Activated CD4-positive, alpha-beta T cell treated with anti-CD3 and anti-CD28 coated beads, Interleukin-2, amount 50 U/mL, for 1 hour (primary cell): ENCODE data around the gene CAMK1D.
"Not testable (repeated sequence)": the region's sequence is repeated elsewhere in the genome, so short reads cannot be mapped to it uniquely, and the experiment has no call there.

Experiments used
- DNase-seq: peaks from one replicate; pipeline ENCODE4 v3.0.0-alpha.2; 2020

The CAMK1D gene

DNA sequence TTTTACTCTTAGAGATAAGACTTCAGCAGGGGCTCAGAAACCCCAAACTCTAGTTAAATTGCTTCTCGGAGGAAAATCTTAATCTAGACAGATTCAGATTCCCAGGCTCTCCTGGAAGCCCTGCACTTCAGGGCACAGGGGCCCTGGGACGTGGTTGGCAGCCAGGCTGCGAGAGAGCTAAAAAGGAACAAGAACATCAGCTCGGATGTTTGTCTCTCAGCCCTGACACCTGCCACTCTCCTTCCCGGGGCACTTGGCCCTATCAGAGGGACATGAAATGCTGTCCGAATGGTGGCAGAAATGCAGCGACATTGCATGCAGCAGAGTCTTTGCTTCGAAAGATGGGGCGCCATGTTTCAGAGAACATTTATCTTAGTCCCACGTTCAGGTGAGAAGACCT, 485.4 kb downstream of the CAMK1D start:
- no peak for DNase-seq

DNA sequence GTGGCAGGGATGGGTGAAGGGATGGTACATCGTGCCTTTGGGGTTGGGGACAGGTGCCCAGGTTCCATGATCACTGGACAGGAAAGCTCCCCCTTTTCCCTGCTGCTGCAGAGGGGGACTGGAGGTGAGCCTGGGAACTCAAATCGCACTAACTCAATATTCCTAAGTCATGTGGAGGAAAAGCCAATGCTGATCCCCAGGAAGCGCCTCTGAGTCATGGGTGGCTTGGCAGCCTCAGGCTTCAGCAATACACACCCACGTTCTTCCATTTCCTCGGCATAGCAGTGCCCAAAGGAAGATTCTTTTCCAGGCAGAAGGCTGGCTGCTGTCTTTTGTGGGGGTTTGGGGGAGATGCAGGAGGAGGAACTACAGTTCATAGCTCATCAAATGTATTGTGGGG, 486.4 kb downstream of the CAMK1D start:
- no peak for DNase-seq

DNA sequence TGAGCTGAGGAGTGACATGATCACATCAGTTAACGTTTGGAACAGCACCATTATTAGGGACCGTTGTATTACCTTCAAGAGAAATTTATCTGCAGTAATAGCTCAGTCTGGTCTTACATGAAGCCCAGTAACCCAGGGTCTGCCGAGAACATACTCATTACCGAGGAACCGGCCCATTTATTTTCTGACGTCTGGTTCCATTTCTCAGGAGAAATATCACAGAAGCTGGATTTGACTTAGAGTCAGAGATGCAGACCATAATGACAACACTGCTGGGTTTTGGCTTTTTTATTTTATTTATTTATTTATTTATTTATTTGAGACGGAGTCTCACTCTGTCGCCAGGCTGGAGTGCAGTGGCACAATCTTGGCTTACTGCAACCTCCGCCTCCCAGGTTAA, 489.0 kb downstream of the CAMK1D start:
- DNase-seq, result no peak

DNA sequence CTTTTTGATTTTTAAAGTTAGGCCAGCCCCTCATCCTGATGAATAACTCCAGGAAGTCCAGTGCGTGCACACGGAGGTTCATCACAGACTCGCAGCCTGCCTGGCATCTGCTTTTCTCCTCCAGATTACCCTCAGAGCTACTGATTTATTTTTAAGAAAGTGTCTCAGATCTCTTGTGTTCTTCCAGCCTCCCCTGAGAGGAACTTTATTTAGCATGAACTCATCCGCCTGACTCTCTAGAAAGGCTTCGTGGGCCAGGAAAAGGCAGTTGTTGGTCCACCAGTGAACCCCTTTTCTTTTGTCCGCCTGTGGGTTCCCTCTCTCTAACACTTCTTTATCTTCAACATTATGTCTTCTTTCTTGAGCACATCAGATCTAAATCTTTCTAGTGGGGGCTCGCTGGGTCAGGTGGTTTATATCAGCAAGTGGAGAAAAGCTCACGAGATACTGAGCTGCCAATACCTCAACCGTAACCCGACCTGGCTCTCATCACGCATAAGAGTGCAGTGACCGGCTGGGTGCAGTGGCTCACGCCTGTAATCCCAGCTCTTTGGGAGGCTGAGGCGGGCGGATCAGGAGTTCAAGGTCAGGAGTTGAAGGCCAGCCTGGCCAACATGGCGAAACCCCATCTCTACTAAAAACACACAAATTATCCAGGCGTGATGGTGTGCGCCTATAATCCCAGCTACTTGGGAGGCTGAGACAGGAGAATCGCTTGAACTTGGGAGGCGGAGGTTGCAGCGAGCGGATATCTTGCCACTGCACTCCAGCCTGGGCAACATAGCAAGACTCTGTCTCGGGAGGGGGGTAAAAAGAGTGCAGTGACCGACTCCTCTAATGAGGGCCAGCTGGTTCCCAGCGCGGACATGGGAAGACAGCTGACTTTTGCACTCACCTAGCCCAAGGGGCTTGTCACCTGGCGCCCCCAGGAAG, 489.9 kb downstream of the CAMK1D start:
- no peak for DNase-seq

DNA sequence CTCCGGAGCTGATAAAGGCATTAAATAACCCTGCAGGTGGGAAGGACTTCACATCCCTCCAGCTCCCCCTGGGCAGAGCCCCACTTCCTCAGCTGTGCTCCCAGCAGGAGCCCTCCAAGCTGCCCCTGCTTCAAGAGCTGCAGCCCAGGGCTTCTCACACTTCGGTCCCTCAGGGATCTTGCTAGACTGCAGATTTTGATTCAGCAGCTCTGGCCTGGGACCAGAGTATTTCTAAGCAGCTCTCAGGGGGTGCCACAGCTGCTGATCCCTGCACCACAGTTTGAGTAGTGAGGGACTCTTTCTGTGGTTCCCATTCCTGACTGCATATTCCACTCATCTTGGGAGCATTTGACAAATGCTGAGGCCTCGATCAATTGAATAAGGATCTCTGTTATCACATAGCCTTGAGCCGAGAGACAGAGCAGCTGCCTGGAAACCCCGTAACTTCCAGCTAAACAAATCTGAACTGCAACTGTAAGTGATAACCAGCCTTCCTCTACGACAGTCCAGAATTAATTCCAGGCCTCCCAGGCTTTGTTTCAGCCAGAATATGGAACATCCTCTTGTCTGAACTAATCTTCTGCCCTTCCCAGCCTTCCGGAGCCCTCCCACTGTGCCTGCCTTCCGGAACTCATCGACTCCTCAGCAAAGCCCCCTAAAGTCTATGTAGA, 490.7 kb downstream of the CAMK1D start:
- no peak for DNase-seq

DNA sequence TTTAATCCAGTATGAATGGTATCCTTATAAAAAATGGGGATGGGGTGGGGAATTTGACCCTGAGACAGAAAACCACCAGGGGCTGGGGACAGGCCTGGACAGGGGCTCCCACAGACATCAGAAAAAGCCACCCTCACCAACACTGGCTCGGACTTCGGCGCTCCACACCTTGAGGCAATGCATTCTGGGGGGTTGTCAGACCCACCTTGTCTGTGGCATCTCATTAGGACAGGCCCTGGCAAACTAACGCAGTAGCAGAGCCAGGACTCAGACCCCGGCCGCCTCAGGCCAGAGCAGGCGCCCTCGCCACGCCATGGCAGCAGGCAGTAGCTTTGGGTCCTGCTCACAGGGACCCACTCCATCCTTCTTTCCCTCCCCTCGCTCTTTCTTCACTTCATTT, 492.1 kb downstream of the CAMK1D start:
- DNase-seq, result no peak

DNA sequence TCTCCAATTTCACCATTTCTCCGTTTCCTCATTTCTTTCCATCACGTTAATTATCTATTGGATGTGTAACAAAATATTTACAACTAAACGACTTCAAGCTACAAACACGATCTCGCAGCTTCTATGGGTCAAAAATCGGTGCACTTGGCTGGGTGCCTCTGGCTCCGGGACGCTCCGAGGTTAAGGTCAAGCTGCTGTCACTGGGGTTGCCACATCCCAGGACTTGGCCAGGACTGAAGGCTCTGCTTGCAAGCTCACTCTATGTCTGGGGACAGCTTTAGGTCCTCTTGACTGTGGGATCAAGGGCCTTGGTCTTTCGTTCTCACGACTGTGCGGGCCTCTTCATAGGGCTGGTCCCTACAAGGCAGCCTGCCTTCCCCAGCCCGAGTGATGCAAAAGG, 492.5 kb downstream of the CAMK1D start:
- DNase-seq, result no peak

DNA sequence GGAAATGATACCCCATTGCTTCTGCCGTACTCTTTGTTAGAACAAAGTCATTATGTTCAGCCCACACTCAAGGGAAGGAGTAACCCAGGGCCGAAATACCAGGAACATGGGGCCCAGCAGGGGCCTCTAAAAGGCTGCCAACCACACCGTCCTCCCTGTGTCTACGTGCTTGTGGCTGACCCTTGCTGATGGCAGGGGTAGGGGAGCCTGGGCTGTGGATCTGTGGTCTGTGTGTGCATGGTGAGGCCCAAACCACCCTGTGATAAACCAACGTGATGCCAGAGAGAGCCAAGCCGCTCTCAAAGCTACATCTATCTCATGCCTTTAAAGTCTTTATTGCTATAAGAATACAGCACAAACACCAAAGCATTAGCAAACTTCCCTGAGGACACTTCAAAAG, 493.0 kb downstream of the CAMK1D start:
- no peak for DNase-seq

DNA sequence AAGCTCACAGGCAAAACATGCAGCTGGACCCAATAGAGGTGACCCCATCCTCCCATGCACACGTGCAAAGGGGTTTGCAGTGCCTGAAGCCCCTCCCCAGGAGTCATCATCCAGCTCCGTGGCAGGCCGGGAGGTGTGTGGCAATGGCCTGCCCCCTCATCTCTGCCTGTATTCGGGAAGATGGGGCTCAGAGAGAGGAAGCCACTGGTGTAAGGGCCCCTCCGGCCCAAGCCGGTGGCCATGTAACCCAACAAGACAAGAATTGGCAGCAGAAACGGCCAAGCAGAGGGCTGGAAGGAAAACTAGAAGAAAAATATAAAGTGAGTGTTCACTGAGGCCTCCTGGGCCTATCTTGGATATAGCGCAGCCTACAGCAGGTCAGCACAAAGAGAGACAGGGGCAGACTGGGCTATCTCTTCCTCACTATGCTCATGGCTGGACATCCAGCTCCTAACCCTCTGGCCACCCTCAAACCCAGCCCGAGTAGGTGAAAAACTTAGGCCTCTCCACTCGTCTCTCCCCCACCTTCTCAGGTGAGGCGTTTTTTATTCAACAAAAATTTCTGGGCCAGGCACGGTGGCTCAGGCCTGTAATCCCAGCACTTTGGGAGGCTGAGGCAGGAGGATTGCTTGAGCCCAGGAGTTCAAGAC, 494.1 kb downstream of the CAMK1D start:
- no peak for DNase-seq

DNA sequence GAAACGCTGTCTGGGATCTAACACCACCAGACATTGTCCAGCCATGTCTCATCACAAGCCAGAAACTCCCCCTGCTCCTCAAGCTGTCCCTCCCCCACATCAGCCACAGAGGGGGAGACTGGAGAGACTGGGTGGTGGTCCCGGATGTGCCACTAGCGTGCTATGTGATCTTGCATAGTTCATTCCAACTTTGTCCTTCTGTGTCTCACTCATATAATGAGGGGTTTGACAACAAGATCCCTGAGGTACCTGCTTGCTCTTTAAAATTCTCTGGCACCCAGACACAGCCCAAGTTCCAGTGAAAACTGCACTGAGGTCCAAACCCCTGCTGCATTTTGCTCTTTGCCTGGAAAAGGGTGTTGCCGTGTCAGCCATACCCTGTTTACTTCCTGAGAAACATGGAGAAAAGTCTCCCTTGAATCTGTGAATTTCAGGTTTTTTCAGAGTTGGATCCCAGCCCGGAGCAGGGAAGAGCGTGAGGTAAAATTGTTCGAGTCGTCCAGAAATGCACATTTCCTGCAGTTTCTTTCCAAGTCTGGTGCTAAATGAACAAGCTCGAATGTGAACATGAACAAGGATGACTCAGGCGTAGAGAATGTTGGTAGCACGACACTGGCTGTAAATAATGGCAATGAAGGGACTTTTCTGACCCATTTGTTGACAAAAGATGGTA, 495.6 kb downstream of the CAMK1D start:
- no peak for DNase-seq

DNA sequence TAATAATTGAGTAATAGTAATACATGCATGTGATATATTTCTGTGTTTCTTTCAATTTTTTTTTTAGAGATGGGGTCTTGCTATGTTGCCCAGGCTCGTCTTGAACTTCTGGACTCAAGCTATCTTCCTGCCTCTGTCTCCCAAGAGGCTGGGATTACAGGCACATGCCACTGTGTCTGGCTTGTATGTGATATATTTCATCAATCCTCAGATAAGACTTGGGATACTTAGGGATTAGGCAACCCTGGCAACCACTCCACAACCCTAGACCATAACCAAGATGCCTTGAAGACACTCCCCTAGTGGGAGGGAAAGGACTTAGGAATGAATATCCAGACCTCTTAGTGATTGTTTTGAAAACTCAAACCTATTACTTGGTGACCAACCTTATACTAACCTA, 497.4 kb downstream of the CAMK1D start:
- DNase-seq, result no peak

DNA sequence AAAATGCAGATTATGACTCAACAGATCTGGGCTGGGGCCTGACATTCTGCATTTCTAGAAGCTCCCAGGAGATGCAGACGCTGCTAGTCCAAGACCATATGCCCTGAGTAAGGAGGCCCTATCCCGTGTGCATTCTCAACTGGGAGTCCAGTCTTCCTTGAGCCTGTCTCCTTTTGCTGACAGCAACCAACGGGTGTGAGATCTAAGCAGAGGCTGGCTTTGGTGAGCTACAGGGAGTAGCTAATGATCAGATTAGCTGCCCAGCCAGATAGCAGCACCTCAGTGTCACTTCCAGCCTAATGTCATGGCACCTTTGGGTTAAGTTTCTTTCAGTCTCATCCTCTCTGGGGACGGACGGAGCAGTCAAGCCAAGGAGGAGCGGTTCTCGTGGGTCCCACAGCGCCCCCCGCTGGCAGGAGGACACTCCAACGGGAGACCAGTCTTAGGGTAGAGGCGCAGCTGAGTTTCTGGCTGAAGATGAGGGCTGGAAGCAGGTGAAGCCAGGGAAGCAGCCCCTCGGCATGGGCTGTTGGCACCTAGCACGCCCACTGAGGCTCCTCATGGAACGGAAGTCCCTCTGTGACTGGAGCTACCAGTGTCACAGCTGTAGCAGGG, 498.1 kb downstream of the CAMK1D start:
- DNase-seq, result no peak

DNA sequence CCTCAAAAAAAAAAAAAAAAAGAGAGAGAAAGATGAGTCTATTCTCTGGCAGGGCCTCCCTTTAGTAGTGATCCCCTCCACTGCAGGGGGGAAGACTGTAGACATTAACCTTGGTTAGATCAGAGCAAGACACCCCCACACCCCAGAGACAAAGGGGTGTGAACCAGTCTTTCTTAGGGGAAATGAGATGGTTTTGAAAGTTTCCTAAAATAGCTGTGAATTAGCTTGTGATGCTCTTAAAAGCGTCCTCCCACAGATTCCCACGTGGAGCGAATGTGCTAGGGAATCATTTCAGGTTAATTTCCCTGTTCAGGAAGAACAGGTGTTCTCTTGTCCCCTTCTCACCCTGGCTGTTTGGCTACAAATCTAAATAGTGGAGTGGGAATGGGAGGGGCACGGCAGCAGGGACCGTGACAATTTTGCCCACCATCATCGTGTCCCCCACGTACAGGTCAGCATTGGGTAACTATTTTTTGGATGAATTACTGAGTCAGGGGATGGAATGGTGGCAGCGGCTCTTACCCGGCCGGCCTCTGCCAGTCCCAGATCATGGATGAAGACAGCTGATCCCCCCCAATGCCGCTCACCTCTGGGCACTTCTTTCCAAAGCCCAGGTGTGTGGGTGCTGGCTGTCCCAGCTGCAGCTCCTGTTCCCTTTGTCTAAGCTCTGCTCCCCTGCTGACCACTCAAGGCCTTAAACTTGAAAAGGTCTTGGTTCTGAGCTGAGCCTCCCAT, 499.3 kb downstream of the CAMK1D start:
- DNase-seq, result no peak

DNA sequence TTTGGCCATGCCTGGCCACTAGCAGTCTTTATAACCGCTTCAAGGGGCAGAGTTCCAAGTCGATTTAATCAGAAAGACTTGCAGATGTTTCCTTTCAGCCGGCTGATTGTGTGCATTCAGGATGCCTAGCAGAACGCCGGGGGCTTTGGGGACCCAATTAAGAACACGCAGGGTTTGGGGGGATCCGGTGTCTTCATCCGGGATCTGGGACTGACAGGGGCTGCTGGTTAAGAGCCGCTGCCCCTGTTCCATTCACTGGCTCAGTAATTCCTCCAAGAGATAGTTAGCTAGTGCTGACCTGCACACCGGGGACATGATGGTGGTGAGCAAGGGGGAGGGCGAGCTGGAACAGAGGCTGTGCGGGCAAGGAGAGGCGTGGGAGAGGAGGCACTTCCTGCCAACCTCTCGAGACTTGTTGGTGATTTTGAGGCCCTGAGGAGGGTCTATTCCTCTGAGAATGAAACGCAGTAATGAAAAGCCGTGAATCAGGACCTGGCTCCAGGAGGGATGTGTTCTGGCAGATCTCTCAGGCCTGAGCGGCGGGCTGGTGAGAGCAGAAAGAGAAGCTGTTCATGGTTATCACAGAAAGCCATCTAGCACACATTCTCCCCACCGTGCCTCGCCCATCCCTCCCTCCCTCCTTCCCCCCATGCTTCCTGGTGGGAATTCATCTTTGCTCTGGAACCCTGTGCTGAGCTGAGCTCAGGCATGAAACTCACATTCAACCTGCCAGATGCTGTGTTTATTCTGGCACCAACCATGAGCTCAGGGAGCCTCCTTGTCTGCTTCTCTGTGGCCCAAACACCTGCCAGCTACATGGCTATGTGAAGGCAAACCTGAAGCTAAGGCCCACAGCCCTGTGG, 500.2 kb downstream of the CAMK1D start:
- no peak for DNase-seq

DNA sequence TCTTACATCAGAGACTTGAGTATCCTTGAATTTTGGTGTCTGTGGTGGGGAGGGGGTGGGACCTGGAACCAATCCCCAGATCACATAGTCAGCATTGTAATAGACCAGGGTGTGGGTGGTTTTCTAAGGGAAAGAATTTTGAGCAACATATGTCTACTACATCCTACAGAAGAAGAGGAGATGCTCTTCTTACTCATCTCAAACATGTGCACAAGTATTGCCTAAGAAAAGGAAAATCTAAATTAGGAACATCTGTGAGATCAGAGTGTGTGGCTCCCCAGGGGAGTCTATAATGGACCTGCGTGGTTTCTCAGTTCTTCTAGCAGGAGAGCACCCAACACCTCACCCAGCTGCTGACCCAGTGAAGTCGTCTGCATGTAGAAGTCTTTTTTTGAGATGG, 503.3 kb downstream of the CAMK1D start:
- DNase-seq, result no peak

DNA sequence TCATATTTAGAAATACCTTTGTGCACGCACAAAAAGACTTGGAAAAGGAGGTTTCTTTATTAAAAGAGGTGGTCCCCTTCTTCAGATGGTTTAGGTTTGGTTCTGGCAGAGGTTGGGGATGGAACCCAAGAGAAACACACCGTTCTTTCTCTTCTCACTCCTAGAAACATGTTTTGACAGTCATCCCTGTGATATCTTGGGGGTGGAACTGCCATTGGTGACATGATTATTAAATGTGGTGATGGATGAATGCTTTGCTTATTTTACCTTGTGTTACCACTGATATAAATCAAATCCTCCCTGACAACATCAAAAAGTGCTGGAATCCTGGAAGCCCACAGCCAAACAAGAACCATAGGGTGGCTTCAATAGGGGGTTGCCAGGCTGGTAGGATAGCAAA, 505.6 kb downstream of the CAMK1D start:
- no peak for DNase-seq

DNA sequence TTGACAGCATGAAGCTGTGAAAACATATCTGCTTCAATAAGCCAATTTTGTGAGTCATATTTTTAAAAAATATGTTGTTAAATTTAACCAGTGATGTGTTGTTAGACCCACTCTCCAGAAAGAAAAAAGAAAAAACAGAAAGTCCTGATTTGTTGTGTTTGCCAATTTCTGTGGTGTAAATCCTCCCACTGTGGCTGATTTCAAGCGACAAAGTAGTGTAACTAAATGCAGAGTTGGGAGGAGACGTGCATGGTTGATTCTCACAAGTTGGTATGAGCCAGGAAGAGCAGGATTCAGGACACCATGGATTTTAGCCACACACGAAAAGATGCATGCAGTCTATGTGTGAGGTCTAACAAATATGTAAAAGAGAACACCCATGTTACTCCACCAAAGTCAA, 513.1 kb downstream of the CAMK1D start:
- no peak for DNase-seq

DNA sequence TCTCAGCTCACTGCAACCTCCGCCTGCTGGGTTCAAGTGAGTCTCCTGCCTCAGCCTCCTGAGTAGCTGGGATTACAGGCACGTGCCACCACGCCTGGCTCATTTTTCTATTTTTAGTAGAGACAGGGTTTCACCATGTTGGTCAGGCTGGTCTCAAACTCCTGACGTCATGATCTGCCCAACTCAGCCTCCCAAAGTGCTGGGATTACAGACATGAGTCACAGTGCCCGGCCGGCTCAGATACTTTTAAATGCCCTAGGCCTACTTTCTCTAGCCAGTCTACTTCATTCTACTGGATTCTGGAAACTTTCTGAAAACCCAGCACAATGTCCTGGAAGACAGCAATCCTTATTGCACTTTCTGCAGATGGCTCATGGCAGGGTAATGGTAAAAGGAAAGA, 516.2 kb downstream of the CAMK1D start:
- not testable (repeated sequence) for DNase-seq

DNA sequence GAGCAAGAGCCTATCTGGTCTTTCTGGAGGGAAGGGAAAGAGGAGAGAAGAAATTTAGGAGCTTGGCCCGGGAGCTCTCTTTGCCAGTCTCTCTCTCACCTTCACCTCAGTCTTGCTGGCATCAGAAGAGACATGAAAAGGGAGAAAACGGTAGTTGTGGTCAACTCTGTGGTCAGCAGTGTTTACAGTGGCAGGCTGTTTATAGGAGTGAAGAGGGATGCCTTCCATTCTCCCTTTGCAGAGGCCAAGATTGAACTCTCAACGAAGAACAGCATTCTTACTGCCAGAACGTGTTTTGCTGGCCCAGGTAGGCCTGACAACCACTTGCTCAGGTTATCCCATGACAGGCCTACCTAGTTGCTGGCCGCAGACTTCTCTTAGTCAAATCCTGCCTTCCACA, 518.9 kb downstream of the CAMK1D start:
- no peak for DNase-seq

DNA sequence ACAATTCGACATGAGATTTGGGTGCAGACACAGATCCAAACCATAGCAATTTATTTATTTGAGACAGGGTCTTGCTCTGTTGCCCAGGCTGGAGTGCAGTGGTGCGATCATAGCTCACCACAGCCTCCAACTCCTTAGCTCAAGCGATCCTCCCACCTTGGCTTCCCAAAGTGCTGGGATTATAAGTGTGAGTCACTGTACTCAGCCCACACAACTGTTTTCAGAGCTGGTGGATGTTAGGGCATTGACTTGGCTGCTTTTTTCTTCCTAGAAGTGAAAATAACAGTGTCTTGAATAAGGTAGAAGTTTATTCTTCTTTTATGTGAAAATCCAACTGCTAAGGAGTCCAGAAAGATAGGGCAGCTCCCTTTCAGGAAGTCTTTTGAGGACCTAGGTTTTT, 520.1 kb downstream of the CAMK1D start:
- no peak for DNase-seq

DNA sequence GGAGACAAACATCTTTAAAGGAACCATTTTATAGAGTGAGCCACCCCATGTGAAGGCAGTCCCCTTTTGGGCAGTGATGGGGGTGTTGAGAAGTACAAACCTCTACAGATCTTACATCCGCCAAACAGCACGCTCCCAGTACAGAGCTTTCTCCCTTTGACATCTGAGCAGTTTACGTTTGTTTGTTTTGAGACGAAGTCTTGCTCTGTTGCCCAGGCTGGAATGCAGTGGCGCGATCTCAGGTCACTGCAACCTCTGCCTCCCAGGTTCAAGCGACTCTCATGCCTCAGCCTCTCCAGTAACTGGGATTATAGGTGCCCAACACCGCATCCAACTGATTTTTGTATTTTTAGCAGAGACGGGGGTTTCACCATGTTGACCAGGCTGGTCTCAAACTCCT, 523.2 kb downstream of the CAMK1D start:
- DNase-seq, result no peak
